NOMO-1 (cell line): ENCODE results near the gene LTBP2.

Experiments used
- DNase-seq, 2 experiments: peaks; one replicate each; lab custom pipeline; 2025; ENCODE audit not compliant: unreplicated experiment in 2 of 2; lab: John Stamatoyannopoulos, UW

The LTBP2 gene

GRCh38 chr14:74611650-74612349 lies at the start of gene LTBP2:
Gene LTBP2 (minus strand): TSS chr14:74612237. CDS start chr14:74611944, 293 bp downstream.
- DNase-seq: no peak

DNA sequence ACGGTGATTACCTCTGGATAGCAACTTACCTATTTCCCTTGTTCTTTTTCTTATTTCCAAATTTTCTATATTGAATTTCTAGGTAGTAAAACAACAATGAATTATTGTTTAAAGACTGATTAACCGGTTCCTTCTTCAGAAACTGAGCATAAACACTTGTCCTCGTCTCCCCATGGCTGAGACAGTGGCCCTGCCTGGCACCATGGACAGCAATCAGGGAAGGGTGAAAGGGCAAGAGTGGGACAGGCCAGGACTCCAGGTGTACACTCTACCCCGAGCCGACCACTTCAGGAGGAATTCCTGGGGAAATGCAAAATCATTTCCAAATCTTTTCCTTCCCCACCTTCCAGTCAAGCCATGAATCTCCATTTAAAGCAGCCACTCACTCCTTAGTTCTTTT lies 48.8 kb upstream of the LTBP2 start:
- DNase-seq: no peak

DNA sequence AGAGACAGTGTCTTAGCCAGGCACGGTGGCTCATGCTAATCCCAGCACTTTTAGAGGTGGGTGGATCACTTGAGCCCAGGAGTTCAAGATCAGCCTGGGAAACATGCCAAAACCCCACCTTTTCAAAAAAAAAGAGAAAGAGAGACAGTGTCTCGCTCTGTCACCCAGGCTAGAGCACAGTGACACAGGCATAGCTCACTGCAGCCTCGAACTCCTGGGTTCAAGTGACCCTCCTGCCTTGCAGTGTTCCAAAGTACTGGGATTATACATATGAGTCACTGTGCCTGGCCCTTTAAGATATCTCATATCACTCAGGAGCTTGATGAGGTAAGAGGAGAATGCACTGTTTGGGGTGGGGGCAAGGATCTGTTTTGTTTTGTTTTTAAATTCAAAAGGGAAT lies 48.1 kb upstream of the LTBP2 start:
- DNase-seq: no peak

DNA sequence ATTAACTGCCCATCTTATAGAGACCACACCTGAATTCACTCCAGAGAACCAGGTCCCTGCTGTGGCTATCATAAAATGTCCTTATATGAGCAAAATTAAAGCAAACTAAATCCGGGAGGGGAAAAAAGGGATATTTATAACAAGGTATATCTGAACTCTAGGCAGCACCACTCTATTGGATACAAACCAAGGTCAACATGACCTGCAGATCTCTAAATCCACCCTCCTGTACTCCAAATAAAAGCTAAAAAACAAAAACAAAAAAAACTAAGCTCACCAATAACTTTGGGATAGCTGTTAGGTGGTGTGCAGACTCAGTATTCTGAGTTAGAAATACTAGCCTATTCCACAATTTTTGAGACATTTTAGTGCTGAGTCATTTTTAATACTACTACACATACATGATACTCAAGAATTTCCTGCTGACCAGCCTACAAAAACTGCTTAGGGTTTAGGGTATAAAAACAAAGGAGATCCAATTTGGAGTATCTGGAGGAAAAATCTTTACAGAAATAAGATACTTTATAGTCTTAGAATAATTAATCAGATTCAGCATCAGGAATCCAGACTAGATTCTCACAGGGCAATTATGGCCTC lies 46.6 kb upstream of the LTBP2 start:
- no peak for DNase-seq

GRCh38 chr14:74656964-74657363 lies 44.9 kb upstream of the LTBP2 start:
- DNase-seq: no peak

- DNase-seq: no peak
These were observed 43.8 kb upstream of the LTBP2 start for GRCh38 chr14:74655599-74656395.

- DNase-seq: no peak
These were observed 42.9 kb upstream of the LTBP2 start for GRCh38 chr14:74654931-74655330.

DNA sequence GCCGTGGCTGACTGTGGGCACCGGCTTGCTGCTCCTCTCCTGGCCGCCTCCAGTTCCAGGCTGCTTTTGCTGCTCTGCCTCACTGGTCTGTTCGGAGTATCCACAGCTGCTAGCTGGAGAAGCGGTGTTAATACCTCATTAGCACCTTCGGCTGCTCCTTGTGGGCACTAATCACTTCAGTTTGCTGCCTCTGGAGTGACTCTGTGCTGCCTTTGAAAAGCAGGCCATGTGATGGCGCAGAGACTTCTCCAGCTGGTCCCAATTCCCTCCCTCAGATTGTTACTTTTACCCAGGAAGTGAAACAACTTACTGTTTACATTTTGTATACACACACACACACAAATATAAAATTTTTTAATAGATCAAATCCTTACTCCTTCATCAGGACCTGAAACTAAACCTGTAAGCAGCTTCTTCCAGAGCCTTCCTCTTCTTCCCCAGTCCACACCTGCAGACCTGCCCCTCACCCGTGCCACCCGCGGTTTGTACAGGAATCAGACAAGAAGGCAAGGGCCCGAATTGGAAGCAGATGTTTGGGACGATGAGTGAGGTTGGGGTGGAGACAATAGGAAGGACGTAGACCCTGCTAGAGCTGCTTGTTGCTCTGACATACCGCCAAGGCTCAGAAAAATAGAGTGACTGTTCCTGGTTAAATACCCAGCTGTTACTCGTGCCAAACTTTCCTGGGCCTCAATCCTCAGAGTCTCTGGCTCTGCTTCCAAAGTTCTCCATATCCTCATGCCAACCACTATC lies 41.5 kb upstream of the LTBP2 start:
- DNase-seq: no peak

GRCh38 chr14:74652541-74652940 lies 40.5 kb upstream of the LTBP2 start:
- no peak for DNase-seq

- no peak for DNase-seq
These were observed 39.1 kb upstream of the LTBP2 start for GRCh38 chr14:74650927-74651686.

- no peak for DNase-seq
These were observed 37.6 kb upstream of the LTBP2 start for GRCh38 chr14:74649673-74650072.

GRCh38 chr14:74649167-74649566 lies 37.1 kb upstream of the LTBP2 start:
- no peak for DNase-seq

GRCh38 chr14:74648601-74649000 lies 36.6 kb upstream of the LTBP2 start:
- no peak for DNase-seq

DNA sequence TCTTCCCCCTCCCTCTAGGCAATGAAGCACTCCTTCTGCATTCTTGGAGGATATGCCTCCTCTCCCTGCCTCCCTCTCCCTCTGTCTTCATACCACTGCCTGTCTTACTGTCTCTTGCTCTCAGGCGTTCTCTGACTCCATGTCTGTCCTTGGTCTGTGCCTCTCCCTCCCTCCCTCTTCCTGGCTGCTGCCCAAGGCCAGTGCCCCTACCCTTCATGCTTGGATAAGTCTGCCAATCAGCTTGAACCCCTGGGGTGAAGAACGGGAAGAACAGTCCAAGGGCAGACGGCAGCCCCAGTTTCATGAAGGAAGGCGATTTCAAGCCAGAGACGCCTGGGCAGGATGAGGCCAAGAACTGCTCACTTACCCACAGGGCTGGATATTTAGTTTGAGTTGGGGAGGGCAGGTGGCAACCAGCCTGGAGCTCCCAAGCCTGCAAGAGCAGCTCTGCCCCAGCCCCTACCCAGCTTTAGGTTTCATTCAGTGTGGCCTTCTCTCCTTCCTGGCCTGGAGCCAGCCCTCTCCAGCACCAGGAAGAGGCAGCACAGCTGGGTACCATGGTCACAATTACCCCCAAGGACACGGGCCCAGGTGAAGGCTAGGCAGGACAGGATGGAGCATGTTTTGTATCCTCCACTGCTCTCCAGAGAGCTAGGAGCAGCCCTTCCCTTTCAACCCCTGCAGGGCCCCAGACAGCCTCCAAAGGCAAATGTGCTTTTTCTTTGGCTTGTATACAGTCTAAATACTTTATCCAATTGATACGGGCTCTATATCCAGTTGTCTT lies 35.8 kb upstream of the LTBP2 start:
- DNase-seq: no peak

GRCh38 chr14:74647061-74647677 lies 35.1 kb upstream of the LTBP2 start:
- no peak for DNase-seq

GRCh38 chr14:74645756-74646470 lies 33.9 kb upstream of the LTBP2 start:
- DNase-seq: no peak

- DNase-seq: no peak
These were observed 33.2 kb upstream of the LTBP2 start for GRCh38 chr14:74645244-74645643.

- no peak for DNase-seq
These were observed 29.8 kb upstream of the LTBP2 start for GRCh38 chr14:74641601-74642391.
